HFFc6 (cell line): ENCODE data around the gene HECA. TPM values are rescaled to one million over a fixed set of nuclear protein-coding genes. Genes with fewer than 3 reads are reported as not detected.
"Not testable (repeated sequence)": the region's sequence is repeated elsewhere in the genome, so short reads cannot be mapped to it uniquely, and the experiment has no call there.

Source experiments
- DNase-seq: peaks from one replicate; pipeline ENCODE4 v3.0.0-alpha.2; 2018
- H3K27ac Mint-ChIP-seq: 2 replicates; pipeline ENCODE4 v1.8.0; 2020; ENCODE audit warnings: mild to moderate bottlenecking, mixed read lengths
- H3K27me3 Mint-ChIP-seq: 2 replicates; pipeline ENCODE4 v1.8.0; 2021; ENCODE audit warnings: mild to moderate bottlenecking, moderate library complexity, mixed read lengths; ENCODE audit not compliant: insufficient read depth
- H3K36me3 Mint-ChIP-seq: 2 replicates; pipeline ENCODE4 v1.8.0; 2021; ENCODE audit warnings: low read depth, mixed read lengths
- H3K4me1 Mint-ChIP-seq: 2 replicates; pipeline ENCODE4 v1.8.0; 2020; ENCODE audit warnings: low read depth, mixed read lengths
- H3K4me3 Mint-ChIP-seq: 2 replicates; pipeline ENCODE4 v1.8.0; 2020; ENCODE audit warnings: mild to moderate bottlenecking, moderate library complexity, mixed read lengths
- H3K9me3 Mint-ChIP-seq: 2 replicates; pipeline ENCODE4 v1.8.0; 2020; ENCODE audit warnings: mild to moderate bottlenecking, mixed read lengths
- CTCF ChIP-seq: fragments of 200-600 bp; sonication (generic); IDR thresholded peaks from 2 replicates; pipeline ENCODE4 v1.5.0; 2021; ENCODE audit warnings: antibody characterized with exemption, mild to moderate bottlenecking
- total RNA-seq, 6 experiments: library from RNA; stranded (reverse); fragmentation: NEBNext Ultra II Directional; extraction: Animal tissue kit (Norgen Biotek cat#: 25700); gene quantifications; 2 replicates in 1 of 6; 3 replicates in 5 of 6; pipeline ENCODE4 v1.2.3, GENCODE V29; 2021

Gene HECA
- total RNA-seq, 6 experiments from 2014 or later: 9.7 to 13.1 (median 11.9) TPM

GRCh38 chr6:139137706-139138105 is 2.8 kb downstream of the HECA start:
- Mint-ChIP-seq H3K4me1 (peaks cover 44% of the 10 kb centered on the region), H3K9me3 (no peaks in the 10 kb centered on the region), H3K36me3 (peaks cover 14% of the 10 kb centered on the region; the same call in 1 of the 2 replicates), H3K4me3 (peak overlapping the region; percentile 8; the same call in 1 of the 2 replicates), H3K27ac (no peak overlapping the region), H3K27me3 (peaks cover 2% of the 10 kb centered on the region)
- TF ChIP-seq CTCF: no peak
- DNase-seq: no peak

- DNase-seq, H3K27me3 Mint-ChIP-seq, H3K27ac Mint-ChIP-seq, H3K4me3 Mint-ChIP-seq, H3K9me3 Mint-ChIP-seq: not testable (repeated sequence)
- Mint-ChIP-seq H3K4me1 (peaks cover 34% of the 10 kb centered on the region), H3K36me3 (peaks cover 19% of the 10 kb centered on the region; the same call in 1 of the 2 replicates)
Observed at GRCh38 chr6:139140854-139141253, 6.0 kb downstream of the HECA start.

- no peak for TF ChIP-seq CTCF
- H3K4me1 Mint-ChIP-seq: peaks cover 22% of the 10 kb centered on the region
- H3K36me3 Mint-ChIP-seq: peaks cover 14% of the 10 kb centered on the region; the same call in 1 of the 2 replicates
Observed at GRCh38 chr6:139142262-139142661, 7.4 kb downstream of the HECA start.

GRCh38 chr6:139143111-139143510 is 8.2 kb downstream of the HECA start:
- H3K4me1 Mint-ChIP-seq: peaks cover 13% of the 10 kb centered on the region
- TF ChIP-seq CTCF: no peak
- H3K4me3 Mint-ChIP-seq: no peak overlapping the region
- no peak for DNase-seq
- H3K27ac Mint-ChIP-seq: no peak overlapping the region
- no peaks in the 10 kb centered on the region; the same call in 1 of the 2 replicates for H3K27me3 Mint-ChIP-seq
- H3K36me3 Mint-ChIP-seq: peaks cover 10% of the 10 kb centered on the region; the same call in 1 of the 2 replicates
- no peaks in the 10 kb centered on the region for H3K9me3 Mint-ChIP-seq

More at GRCh38 chr6:139142262-139142661, 7.4 kb downstream of the HECA start:
- no peaks in the 10 kb centered on the region for H3K9me3 Mint-ChIP-seq
- H3K4me3 Mint-ChIP-seq: no peak overlapping the region
- DNase-seq: no peak
- no peak overlapping the region for H3K27ac Mint-ChIP-seq
- H3K27me3 Mint-ChIP-seq: no peaks in the 10 kb centered on the region; the same call in 1 of the 2 replicates

GRCh38 chr6:139144490-139145085 is 9.7 kb downstream of the HECA start:
- H3K27ac Mint-ChIP-seq: no peak overlapping the region
- no peaks in the 10 kb centered on the region; the same call in 1 of the 2 replicates for H3K27me3 Mint-ChIP-seq
- H3K4me3 Mint-ChIP-seq: no peak overlapping the region
- H3K9me3 Mint-ChIP-seq: no peaks in the 10 kb centered on the region
- 0 out of 2 replicates have a peak, but pooled peaks cover 5% of the 10 kb centered on the region for H3K36me3 Mint-ChIP-seq
- TF ChIP-seq CTCF: no peak
- no peak for DNase-seq
- peaks cover 20% of the 10 kb centered on the region for H3K4me1 Mint-ChIP-seq

GRCh38 chr6:139145661-139146060 is 10.8 kb downstream of the HECA start:
- DNase-seq: no peak
- no peaks in the 10 kb centered on the region; the same call in 1 of the 2 replicates for H3K27me3 Mint-ChIP-seq
- peaks cover 20% of the 10 kb centered on the region for H3K4me1 Mint-ChIP-seq
- no peak overlapping the region for H3K4me3 Mint-ChIP-seq
- TF ChIP-seq CTCF: no peak
- no peaks in the 10 kb centered on the region for H3K9me3 Mint-ChIP-seq
- 0 out of 2 replicates have a peak, but pooled peaks cover 5% of the 10 kb centered on the region for H3K36me3 Mint-ChIP-seq
- H3K27ac Mint-ChIP-seq: no peak overlapping the region
